Stimulated activated CD8-positive, alpha-beta memory T cell treated with anti-CD3 and anti-CD28 coated beads, Interleukin-12 subunit alpha, Interleukin-12 subunit beta, amount 100 ng/mL, for 24 hours (primary cell): ENCODE measurements around the gene ATP13A3.

ENCODE experiments used
- DNase-seq: peaks from one replicate; pipeline ENCODE4 v3.0.0-alpha.2; 2020; ENCODE audit errors: extremely low read depth

ATP13A3 gene

DNA sequence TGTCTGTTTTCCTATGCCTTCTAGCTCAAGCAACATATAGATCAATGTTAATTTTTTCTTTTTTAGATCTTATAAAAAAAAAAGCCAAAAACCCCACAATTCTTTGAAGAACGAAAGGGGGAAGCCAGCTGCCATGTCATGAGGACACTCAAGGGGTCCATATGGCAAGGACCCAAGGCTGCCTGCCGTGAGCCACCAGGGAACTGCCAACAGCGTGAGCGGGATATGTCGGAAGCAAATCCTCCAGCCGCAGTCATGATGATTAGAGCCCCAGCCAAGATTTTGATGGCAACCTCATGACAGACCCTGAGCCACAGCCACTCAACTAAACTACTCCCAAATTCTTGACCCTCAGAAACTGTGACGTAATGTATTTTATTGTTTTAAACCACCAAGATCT is 94.2 kb downstream of the ATP13A3 start:
- DNase-seq, result no peak

- no peak for DNase-seq
Measured at GRCh38 chr3:194390835-194391234, 96.0 kb downstream of the ATP13A3 start.

GRCh38 chr3:194389269-194389668 is 97.5 kb downstream of the ATP13A3 start:
- DNase-seq, result no peak

- DNase-seq, result no peak
Measured at GRCh38 chr3:194387926-194388418, 98.8 kb downstream of the ATP13A3 start.

DNA sequence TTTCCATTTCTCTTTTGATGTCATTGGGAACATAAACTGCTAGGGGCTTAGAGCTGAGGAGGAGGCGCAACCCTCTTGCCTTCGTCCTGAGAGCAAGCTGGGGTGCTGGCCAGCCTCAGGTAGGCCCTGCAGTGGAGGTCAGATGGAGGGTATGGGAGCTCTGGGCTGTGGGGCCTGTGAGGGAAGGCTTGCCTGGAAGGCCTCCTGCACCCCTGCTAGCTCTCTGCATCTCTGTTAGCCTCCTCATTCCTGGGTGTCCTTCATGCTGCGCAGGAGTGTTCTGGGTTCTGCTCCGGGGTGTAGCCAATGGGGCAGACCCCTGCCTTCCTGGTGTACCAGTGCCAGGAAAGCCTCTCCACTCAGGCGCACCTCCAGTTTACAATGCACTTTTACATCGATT is 99.5 kb downstream of the ATP13A3 start:
- DNase-seq, result no peak

GRCh38 chr3:194386648-194387047 is 100.2 kb downstream of the ATP13A3 start:
- DNase-seq, result no peak

- DNase-seq, result no peak
Measured at GRCh38 chr3:194386066-194386465, 100.7 kb downstream of the ATP13A3 start.

- no peak for DNase-seq
Measured at GRCh38 chr3:194384569-194385001, 102.2 kb downstream of the ATP13A3 start.

DNA sequence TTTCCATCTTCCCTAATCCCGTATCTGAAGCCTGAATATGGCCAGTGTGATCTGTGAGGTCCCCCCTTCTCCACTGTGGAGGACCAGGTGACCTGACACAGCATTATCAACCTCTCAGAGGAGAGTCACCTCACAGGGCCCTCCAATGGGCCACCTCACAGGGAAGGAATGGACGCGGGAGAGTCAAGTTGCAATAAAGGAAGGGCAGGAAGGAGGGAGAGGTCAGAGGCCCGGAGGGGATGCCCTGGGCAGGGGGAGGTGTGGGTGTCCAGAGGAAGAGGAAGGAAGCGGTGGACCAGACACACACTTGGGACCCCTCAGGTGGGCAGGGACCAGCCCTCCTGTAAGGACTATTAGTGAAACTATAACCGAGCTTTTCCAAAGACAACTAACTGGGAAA is 102.6 kb downstream of the ATP13A3 start:
- no peak for DNase-seq

- no peak for DNase-seq
Measured at GRCh38 chr3:194383276-194383940, 103.4 kb downstream of the ATP13A3 start.

DNA sequence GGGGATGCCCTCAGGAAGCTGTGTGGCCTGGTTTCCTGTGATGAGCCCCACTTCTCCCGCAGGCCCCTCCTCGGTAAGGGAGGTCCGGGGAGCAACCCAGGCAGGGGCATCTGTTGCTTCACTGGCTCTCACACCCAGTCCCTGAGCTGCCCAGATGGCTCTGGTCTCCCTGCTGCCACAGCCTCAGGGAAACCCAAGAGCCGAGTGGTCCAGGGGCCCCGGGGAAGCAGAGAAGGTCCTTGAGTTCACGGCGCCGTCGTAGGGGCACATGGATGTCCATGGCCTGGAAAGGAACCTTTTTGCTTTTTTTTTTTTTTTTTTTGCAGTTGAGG is 103.9 kb downstream of the ATP13A3 start:
- no peak for DNase-seq

GRCh38 chr3:194382196-194382891 is 104.5 kb downstream of the ATP13A3 start:
- DNase-seq, result no peak

DNA sequence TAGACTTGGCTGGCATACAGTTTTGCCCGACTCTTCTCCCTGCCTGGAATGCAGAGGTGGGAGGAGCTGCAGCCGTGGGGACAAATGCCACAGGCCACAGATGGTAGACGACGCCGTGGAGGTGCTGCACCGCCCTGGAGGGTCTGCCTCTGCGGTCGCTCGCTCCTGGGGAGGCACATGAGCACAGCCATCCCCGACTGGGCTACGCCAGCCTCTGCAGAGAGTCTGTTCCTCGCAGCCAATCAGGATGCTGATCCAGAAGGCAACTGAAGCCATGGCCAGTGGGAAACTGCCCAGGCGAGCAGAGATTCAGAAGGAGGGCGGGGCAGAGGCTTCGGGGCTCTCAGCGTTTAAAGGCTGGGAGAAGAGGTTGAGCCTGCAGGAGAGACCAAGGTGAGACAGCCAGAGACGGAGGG is 105.3 kb downstream of the ATP13A3 start:
- no peak for DNase-seq

DNA sequence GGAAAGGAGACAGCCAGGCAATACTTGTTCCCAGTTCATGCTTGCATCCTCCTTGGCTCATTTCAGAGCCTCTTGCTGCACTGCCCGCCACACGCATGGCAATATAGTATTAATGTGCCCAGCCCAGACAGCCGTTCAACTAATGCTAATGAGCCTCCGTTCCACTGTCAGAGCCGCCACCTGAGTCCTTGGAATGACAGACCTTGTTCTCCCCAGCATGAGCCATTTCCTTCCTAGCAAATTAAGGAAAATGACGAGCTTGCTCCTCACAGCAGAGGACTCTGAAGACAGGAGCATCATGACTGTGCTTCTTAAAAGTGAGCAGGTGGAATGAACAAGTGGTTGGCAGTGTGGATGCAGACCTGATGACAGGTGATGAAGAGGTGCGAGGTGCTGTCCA is 106.5 kb downstream of the ATP13A3 start:
- DNase-seq, result no peak

- DNase-seq, result no peak
Measured at GRCh38 chr3:194379651-194380050, 107.2 kb downstream of the ATP13A3 start.

DNA sequence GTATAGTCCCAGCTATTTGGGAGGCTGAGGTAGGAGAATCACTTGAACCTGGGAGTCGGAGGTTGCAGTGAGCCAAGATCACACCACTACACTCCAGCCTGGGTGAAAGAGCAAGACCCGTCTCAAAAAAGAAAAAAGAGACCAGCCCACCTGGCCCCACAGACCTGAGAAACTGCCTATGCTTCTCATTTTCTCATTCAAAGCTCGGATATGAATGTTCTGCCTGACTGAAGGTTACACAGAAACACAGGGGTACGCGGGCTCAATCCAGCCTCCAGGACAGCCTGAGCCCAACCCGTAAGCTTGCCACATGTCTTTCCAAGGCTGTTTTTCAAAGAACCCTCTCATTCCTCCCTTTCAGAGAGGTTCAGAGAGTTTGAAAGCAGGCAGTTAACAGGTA is 107.6 kb downstream of the ATP13A3 start:
- DNase-seq, result no peak

DNA sequence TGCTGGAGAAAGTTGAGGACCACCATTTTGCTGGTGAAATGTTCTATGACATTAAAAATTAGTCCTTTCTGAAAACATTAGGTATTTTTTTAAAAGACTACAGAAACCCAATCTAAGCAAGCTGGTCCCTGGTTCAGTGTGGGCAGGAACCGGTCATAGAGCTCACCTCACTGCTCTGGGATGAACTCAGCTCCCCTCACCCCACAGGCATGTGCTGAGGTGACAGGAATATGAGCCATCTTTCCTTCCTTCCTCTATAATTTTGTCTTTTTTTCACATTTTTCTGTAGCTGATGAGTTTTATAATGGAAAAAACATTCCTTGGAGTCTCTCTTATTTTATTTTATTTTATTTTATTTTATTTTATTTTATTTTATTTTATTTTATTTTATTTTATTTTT is 109.1 kb downstream of the ATP13A3 start:
- DNase-seq, result no peak

GRCh38 chr3:194376241-194376560 is 110.6 kb downstream of the ATP13A3 start:
- no peak for DNase-seq

DNA sequence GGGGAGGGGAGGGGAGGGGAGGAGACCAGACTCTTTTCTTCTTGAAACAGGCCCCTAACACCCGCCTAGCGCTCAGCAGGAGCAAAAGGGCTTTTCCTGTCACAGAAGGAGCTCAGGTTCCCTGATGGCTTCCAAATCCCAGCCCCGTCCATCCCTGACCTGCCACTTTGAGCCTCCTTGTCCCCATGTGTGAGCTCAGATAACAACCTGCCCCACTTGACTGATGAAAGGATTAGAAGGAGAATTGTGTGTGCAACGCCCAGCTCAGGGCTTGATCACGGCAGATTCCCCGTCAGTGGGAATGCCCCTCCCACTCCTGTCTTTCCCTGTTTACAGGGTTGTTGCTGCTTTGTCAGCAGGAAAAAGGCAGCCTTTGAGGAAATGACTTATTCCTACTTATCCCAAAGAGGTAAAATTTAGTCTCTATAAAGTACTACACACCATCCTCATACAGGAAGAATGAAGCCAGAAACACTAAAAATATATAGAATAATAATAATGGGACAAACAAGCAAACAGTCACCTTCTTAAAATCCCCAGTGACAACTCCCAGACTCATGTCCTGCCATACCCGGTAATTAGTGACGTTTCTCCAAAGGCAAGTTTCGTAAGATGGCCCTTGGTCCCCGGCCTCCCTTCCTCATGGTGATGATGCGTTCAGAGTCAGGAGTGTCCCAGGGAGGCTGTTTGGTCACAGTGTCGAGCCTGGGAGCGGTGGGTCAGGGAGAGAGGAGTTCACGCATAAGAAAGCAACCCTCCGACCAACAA is 111.1 kb downstream of the ATP13A3 start:
- no peak for DNase-seq

DNA sequence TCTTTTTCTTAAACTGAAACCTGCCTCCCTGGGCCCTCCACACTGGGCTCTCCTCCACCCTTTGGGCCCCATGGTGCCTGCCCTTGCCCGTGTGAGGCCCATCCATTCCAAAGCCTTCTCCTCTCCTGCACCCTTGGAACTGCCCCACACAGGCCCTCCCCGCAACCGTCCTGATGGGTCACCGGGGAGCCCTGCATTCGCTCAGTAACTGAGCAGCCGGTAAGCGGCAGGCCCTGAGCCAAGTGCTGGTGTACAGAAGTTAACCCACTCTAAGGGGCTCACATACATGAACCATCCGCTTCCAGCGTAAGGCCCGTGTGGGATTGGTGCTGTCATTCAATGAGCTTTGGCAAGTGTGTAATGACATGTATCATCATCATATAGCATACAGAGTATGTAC is 111.9 kb downstream of the ATP13A3 start:
- DNase-seq, result no peak

DNA sequence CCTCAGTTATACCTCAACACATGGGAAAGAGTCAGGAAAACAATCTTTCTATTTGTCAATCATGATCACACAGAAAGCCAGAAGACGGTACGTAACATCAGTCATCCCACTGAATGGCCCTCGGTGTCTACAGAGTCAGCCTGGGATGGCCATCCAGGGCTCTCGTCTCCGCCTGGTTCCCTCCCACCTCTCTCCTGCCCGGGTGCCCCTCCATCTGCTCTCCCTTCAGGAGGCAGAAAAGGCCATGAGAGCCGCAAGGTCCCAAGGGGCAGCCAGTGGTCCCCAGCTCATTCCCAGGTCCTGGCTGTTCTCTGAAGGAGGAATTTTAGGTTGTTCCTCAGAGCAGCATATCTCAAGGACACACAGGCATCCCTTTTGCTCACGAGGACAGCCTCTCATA is 112.9 kb downstream of the ATP13A3 start:
- DNase-seq, result no peak

DNA sequence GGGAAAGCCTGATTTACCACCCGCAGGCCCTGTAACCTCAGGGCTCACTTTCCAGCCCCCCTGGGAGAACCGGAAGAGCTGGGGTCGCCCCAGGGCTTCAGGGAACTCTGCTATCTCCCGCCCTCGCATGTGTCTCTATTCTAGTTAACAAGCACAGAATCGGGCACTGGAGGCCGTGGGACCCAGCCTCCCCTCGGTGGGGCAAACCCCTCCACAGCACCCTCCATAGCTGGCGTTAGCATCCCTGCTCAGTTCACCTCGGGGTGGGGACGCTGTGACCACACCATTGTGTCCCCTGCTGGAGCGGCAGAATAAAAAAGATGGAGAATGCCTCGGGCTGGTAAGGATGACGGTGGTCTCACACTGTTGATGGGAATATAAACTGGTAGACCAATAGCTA is 113.8 kb downstream of the ATP13A3 start:
- DNase-seq, result no peak

DNA sequence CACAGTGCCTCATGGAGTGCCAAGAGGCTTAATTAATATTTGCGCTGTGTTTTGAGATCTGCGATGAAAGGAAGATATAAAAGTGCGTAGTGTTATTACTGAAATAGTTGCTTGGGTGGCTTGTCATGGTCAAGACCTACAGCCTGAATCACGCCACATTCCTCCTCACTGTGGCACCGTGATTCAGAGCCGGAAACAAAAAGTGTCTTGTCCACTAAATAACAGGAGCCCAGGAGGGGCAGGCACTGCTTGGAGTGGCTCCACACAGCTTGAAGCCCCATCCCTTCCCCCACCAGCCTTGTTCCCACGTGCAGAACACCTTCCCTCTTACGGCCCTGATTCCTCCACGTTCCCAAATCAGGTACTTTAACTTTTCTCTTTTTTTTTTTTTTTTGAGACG is 116.0 kb downstream of the ATP13A3 start:
- DNase-seq, result no peak
